GM13976 (cell line): ENCODE data around the gene MYO1C.

Experiments
- DNase-seq: peaks from one replicate; pipeline ENCODE4 v3.0.0; 2012; ENCODE audit warnings: low spot score
- CTCF ChIP-seq: IDR thresholded peaks from 2 replicates; pipeline ENCODE4 v1.5.1; 2012; ENCODE audit warnings: borderline replicate concordance, mild to moderate bottlenecking; ENCODE audit not compliant: insufficient read depth; ENCODE audit errors: extremely low read depth, missing control alignments, control extremely low read depth
- in situ Hi-C: fragments of 300-500 bp; cut with MboI; formaldehyde crosslinking; loops from one replicate; pipeline ENCODE4 v1.12.0; 2022; ENCODE audit warnings: low sequenced_read_pairs, mixed read lengths, inconsistent platforms; ENCODE audit not compliant: unreplicated experiment

MYO1C gene

GRCh38 chr17:1471490-1471889 lies 21.0 kb downstream of the MYO1C start:
- no peak for DNase-seq
- TF ChIP-seq CTCF = no peak

GRCh38 chr17:1470755-1471462 lies 21.6 kb downstream of the MYO1C start:
- TF ChIP-seq CTCF = no peak

More at GRCh38 chr17:1471490-1471889, 21.0 kb downstream of the MYO1C start:
- in situ Hi-C loops = no loop called here

DNA sequence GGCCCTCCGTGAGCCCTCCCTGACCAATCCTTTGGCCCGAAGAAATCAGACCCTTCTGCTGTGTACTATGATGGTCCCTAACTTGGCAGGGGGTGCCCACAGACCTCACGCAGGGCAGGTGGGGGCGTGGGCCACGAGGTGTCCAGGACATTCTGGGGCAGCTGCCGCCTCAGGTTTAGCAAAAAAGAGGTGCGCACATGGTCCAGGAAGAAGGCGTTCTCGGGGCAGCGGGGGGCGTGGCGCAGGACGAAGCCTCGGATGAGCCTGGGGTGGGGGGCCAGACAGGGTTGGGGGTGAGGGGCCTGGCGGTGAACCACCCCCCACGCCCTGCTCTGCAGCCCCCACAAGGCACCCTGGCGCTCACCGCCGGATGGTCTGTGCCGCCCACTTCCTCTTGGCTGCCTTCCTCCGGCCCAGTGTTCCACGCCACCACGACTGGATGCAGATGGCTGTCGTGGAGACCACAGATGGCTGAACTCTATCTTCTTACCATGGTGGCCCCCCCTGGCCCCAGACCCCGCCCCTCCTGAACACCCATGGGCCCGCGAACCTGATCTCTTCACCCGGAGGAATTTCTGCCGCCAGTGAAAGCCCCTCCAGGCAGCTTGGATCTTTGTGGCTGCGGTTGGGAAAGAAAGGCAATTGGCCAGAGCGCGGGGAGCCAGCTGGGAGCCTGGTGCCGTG lies 22.3 kb downstream of the MYO1C start:
- in situ Hi-C loops = no loop called here

More at GRCh38 chr17:1470755-1471462, 21.6 kb downstream of the MYO1C start:
- DNase-seq = no peak
- in situ Hi-C loops = no loop called here

GRCh38 chr17:1469231-1469852 lies 23.1 kb downstream of the MYO1C start:
- in situ Hi-C loops = no loop called here
- no peak for DNase-seq
- no peak for TF ChIP-seq CTCF

More for the DNA sequence above, 22.3 kb downstream of the MYO1C start:
- no peak for DNase-seq
- no peak for TF ChIP-seq CTCF

- in situ Hi-C loops = no loop called here
- TF ChIP-seq CTCF = no peak
- DNase-seq = no peak
Observed at GRCh38 chr17:1467898-1468492, 24.5 kb downstream of the MYO1C start.

DNA sequence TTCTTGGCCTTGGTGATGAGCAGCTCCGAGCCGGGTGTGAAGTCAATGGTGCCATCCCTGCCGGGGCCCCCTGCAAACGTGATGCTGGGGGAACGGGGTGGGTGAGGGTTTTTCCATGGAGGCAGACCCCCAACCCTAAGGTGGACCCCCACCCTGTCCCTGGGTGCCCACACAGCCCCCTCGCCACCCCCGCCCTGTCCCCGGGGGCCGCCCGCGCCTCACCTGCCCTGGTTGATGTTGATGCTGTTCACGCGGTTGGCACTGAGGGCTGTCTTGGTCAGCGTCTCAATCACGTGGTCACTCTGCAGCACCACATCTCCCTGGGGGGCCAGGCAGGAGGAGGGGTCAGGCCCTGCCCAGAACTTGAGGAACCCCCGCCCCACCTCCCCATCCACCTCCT lies 25.2 kb downstream of the MYO1C start:
- no peak for TF ChIP-seq CTCF
- in situ Hi-C loops = no loop called here
- no peak for DNase-seq
